GM19438 (cell line): Measurements from ENCODE around the gene BLOC1S5.
"Not testable (repeated sequence)": the region's sequence is repeated elsewhere in the genome, so short reads cannot be mapped to it uniquely, and the experiment has no call there.

Experiments
- ATAC-seq: cut with Tn5 transposase; IDR thresholded peaks from one replicate; pipeline ENCODE4 v1.9.1; 2021; ENCODE audit warnings: low read depth; ENCODE audit not compliant: unreplicated experiment

The BLOC1S5 gene

DNA sequence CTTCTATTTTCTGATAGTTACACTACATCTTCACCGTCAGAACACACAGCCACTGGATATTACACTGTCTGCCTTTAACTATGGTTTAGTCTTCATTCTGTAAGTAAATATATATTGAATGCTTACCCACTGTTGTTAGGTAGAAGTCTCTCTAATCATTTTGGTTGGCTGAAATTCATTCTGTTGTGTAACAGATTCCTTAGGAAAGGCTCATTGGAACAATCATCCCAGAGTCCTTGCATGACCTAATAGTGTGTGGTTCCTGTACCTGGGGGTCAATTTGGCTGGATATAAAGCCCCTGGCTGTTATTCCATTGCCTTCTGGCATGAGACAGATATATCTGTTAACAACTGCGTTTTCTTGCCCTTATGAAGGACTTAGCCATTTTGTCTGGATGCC lies 9.9 kb downstream of the BLOC1S5 start:
- no peak for ATAC-seq

DNA sequence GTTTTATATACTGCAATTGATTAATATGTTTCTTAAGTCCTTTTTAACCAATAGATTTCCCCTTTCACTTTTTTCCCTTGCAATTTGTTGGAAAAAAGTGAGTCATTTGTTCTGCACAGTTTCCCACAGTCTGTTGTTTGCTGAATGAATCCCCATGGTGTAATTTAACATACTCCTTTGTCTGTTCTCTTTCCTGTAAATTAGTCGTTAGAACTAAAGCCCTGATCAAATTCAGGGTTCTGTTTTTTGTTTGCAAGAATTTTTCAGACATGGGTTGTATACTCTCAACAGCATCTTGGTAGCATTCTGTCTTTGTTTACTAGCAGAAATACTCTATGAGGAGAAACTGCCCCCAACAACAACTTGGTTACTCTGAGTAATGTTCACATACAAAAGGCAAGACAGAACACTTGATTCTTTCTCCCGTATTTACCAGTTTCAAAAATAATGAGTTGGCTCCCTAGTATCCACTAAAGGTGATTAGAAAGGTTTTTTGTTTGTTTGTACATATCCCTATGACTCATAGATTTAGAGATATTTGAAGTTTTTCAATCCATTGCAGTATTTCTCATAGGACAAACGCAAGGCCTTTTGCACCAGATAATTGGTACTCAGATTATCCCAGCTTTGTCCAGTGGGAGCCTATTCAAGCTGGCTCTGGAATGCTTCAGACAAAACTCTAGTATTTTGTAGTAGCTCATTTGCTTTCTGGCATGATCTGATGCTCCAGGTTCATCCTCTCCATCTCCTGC lies 16.5 kb downstream of the BLOC1S5 start:
- no peak for ATAC-seq

DNA sequence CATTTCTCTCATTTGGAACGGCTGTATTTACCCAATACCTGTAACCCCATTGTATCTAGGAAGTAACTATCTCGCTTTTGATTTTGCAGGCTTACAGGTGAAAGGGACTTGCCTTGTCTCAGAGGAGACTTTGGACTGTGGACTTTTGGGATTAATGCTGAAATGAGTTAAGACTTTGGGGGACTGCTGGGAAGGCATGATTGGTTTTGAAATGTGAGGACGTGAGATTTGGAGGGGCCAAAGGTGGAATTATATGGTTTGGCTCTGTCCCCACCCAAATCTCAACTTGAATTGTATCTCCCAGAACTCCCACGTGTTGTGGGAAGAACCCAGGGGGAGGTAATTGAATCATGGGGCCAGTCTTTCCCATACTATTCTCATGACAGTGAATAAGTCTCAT lies 18.4 kb downstream of the BLOC1S5 start:
- ATAC-seq = not testable (repeated sequence)

DNA sequence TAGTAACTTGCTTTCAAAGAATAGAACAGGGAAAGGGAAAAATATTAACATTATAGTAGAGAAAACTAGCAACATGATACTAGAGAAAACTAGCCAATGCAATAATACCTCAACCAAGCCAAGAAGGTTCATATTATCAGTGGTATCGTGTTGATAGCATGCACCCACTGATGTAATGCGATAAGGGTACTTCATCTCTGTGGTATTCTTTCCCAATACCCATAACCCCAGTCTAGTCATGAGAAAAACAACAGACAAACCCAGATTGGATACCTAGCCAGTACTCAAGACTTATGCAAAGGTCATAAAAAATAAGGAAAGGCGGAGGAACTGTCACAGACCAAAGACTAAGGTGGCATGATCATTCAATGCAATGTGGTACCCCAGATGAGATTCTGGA lies 21.0 kb downstream of the BLOC1S5 start:
- no peak for ATAC-seq

DNA sequence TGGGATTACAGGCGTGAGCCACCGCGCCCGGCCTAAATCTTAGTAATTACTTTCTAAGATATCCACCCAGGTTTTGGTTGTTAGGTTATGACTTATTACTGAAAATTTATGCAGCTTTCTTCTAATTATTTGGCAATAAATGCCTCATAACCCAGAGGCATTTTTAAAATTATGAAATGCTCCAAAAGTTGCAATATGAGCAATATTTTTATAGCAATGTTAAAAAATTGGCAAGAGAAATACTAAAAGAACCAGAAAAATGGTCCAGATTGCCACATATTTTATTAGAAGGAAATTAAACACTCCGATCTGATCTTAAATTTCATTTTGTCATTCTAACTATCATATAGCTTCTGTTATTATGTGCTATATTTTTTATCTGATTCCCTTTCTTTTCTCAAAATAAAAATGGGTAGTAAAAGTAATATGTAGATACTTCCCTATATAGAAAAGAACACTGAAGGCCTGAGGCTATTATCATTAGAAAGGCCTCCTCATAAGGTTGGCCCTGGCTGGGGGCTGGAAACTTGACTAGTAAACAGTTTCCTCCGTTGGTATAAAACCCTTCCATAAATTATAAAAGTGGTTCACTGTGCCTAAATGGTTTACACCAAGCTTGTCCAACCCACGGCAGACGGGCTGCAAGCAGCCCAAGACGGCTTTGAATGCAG lies 22.1 kb downstream of the BLOC1S5 start:
- no peak for ATAC-seq

DNA sequence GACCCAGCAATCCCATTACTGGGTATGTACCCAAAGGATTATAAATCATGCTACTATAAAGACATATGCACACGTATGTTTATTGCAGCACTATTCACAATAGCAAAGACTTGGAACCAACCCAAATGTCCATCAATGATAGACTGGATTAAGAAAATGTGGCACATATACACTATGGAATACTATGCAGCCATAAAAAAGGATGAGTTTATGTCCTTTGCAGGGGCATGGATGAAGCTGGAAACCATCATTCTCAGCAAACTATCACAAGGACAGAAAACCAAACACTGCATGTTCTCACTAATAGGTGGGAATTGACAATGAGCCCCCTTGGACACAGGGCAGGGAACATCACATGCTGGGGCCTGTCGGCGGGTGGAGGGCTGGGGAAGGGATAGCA lies 30.1 kb downstream of the BLOC1S5 start:
- ATAC-seq = not testable (repeated sequence)

DNA sequence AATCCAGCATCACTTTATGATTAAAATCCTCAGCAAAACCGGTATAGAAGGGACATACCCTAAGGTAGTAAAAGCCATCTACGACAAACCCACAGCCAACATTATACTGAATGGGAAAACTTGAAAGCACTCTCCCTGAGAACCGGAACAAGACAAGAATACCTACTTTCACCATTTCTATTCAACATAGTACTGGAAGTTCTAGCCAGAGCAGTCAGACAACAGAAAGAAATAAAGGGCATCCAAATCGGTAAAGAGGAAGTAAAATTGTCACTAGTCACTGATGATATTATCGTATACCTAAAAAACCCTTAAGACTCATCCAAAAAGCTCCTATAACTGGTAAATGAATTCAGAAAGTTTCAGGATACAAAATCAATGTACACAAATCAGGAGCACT lies 33.3 kb downstream of the BLOC1S5 start:
- no peak for ATAC-seq

DNA sequence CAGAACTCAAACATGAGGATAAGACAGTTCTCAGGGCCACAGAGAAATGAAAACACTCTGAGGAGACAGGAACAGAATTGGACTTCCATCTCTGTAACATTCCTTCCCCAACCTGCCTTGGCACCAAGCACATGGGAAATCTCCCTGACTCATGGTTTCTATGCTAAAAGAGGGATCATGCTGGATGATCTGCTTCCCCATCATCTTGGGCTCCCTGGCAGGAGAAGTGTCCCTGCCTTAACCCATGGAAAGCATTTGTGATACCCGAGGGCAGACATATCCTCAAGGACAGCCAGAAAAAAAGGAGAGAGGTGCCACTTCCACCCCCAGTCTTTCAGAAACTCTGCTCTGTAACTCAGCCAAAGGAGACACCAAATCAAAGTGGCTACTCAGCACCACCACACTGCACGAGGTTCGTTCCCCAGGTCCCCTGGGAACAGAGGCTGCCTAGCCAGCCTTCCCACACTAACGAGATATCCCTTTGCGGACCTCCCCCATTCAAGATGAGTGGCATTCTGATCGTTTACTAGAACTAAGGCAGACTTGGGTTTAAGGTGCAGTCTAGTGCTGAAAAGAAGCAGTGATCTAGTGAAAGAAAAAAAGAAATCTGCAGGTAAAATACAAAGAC lies 34.8 kb downstream of the BLOC1S5 start:
- no peak for ATAC-seq

DNA sequence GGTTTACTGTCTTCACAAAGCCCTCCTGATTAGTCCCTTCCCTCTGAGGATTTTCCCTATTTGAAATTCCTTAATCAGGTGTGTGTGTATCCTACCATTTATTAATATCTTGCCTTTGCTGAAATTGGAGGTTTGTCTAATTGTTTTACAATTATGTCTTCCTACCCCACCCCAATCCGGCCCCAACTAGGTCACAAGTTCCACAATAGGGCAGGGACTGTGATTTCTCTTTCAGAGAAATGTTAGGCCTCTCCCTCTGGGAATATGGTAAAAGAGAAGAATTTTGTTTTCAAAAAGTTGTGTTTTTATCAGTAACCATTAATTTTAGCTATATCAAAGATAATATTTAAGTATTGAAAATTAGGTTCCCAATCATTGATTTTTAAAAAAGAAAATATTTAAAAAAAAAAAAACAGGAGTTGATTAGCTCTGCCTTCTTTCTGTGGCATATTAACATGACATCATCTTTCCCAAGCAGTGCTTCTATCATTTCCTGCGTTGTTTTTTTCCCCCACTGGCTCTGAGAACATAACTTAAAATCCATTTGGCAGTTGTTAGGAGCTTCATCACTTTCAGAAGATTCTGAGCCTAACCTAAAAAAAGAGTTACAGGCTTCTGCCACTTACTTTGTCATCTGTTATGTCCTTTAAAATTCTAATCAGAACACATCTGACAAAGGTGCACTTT lies 36.1 kb downstream of the BLOC1S5 start:
- no peak for ATAC-seq

DNA sequence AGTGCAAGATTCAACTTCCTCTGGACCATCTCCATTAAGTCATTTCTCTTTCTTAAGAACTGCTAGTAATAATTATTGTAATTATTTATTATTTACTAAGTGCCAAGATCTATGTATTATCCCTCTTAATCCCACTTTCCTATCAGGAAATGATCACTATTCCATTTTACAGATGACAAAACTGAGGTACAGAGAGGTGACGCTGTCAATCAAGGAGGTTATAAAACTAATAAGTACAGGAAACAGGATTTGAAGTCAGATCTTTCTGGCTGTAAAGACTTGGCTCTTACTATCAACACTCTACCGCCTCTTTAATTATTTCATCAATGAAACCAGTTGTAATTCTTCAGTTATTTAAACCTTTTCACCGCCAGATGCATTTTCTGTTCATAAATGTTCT lies 37.4 kb downstream of the BLOC1S5 start:
- no peak for ATAC-seq

DNA sequence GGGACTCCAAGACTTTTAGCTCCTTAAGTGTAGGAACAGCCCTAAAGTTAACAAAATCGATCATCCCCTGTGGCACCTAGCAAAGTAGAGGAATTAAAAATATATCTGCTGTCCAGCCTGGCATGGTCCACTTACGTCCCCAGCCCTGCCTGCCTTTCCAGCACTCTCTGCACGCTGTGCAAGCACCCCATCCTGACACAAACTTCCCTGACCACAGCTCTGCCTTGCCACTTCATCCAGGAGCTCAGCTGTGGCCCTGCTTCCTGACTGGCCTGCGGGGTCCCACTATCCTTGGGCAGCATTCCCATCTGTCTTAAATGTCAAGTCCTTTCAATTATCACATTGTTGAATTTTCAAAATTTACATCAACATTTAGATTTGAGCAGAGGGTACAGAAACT lies 39.0 kb downstream of the BLOC1S5 start:
- ATAC-seq = no peak

DNA sequence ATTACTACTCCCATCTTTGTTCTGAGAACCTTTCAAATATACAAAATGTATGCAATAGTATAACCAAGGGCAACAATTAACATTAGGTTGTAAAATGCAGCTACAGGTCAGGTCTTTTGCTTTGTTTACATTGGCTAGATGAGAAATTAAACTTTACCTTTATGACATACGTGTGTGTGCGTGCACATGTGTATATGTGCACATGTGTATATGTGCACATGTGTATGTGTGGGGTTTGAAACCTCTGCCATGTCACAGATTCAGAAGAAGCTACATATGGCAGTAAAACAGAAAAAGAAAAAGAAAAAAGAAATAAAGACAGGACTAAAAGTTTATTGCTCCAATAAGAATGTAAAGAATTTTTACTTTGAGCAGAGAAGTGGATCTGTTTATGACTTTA lies 40.6 kb downstream of the BLOC1S5 start:
- no peak for ATAC-seq

DNA sequence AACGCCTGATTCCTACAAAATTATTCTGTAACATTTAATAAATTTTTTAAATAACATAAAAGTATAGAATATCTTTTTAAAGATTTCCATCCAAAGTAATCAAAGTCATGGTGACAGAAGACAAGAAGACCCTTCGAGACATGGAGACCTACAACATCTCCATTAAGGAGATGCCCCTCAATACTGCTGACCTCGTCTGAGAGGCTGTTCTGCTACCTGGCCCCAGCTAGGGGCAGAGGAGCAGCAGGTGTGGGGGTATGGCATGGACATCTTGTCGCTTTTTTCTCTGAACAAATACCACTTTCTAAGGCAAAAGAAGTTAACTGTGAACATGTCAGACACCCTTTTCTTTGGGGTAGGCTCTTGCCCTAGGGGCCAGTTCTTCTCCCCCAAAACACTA lies 44.1 kb downstream of the BLOC1S5 start:
- no peak for ATAC-seq

DNA sequence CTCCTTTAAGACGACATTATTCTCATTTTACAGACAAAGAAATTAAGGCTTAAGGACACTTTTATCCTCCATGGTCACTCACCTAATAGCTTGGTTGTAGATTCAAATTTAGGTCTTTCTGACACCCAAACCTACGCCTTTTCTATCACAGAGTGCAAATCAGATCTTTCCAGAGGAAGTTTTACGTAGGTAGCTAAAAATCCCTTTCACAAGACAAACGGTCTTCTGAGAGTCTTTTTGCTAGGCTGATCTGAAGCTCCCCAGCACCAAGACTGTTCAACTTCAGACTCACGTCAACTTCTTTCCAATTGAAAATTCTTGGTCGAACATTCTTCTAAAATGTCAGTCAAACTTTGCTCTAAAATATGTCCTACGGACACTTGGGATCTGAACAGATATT lies 46.5 kb downstream of the BLOC1S5 start:
- peak; percentile 11 for ATAC-seq

DNA sequence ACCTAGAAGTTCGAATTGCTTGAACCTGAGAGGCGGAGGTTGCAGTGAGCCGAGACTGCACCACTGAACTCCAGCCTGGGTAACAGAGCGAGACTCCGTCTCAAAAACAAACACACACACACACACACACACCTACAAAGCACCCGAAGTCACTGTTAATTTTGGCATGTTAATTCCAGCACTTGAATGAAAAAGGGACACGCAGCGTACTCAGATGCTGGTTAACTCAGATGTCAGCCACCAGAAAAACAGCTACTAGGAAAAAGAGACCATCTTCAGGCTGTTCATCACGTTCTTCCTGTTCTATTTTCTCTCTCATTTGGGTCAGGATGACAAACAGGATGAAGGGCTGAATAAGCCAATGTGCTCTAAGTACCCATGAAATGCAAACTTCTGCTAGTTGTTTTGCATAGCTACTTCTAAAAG lies 46.9 kb downstream of the BLOC1S5 start:
- ATAC-seq = peak; percentile 84

DNA sequence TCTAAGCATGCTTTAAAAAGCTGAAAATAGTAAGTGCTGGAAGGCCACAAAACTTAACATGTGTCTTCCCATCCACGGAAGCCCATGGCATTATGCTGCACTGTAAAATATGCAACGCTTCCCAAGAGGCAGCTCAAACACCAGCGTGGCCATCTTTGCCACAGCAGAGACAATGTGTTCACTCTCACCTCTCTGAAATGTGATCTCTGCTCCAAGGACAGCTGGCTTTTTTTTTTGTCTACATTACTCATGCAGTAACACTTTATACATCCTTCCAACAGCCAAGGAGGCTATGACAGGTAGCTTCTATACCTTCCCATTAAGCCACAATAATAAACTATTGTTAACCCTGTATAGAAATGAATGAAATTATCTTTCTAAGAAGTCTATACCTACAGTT lies 49.2 kb downstream of the BLOC1S5 start:
- ATAC-seq = no peak

DNA sequence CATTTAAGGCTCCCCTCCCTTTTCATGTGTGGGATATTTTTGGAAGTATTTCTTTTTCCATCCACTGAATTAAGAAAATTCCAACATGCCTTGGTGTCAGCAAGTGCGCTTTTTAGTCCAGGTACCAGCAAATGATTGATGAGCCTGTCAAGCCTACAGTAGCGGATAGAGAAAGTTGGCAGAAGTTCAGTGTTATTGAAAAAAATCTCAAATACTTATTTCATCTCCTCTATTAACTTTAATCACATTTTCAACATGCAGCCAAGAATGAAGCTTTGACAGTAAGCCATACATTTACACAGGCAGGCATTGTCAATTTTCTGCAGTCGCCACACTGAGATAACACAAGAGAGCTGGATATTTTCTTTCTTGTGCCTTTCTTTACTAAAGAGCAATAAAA lies 50.4 kb downstream of the BLOC1S5 start:
- ATAC-seq = no peak

DNA sequence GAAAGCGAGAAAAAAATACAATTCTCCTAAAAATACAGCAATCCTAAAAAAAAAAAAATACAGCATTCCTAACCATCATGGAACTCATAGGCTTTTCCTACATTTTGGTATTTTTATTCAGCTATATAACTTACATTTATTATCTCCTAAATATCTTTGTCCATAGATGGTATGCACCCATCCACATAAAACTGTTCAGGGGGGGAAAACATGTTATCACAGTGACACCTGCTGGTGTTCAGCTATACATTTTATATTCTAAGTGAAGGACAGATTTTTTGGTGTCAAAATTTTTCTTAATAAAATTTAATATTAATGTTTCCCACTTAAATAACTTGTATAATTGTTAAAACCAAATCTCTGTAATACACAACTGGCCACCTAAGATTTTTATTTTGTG lies 58.0 kb downstream of the BLOC1S5 start:
- no peak for ATAC-seq

DNA sequence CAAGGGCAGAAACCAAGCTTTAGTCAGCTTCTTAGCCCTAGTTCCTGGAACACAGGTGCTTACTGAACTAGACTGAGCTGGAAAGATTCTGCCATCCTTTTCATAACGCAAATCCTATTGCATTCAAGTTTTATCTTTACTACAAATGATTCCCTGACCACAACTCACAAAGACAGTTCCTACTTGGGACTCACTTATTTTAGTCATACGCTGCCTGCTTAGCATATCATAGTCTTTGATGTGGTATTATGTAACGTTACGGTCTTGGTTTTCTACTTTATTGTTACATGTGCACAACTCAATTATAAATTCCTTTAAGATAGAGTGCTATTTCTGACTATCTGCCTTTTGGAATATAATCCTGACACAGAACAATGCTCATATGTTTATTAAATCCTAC lies 59.1 kb downstream of the BLOC1S5 start:
- no peak for ATAC-seq

DNA sequence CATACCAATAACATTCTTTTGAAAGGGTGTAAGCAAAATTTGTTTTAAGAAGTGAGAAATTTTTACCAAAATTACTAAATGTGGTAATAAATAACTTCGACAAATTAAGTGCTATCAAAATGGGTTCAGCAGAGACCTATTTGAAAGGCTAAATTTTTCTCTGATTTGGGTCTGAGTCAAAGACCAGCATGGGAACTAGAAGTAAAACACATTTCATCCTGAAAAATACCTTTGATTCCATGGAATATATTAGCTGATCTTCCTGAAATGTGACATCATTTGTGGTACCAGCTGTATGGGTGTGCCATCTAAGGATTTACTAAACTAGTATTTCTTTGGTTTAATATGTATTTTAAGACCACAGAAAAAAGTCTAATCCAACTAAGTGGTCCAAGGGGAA lies 63.6 kb downstream of the BLOC1S5 start:
- ATAC-seq = no peak

DNA sequence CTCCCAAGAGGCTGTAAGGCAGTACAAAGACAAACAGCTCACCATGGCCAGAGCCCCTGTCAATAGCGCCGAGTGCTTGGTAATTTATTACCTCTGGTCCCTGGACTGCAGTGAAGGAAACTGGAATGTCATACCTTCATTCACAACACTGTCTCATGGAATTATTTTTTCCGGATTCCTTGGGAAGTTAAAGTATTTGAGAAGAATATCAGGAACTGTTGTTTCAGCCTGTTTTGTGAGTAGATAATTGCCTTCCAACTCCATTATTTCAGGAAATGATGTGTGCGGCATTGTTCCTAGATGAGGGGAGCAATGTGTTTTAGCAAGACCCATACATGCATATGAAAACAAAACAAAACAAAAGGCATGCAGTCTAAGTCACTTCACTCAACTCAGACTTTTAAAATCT lies 64.0 kb downstream of the BLOC1S5 start:
- ATAC-seq = no peak
